ENCODE data around the gene SRGAP3.

Gene SRGAP3

DNA sequence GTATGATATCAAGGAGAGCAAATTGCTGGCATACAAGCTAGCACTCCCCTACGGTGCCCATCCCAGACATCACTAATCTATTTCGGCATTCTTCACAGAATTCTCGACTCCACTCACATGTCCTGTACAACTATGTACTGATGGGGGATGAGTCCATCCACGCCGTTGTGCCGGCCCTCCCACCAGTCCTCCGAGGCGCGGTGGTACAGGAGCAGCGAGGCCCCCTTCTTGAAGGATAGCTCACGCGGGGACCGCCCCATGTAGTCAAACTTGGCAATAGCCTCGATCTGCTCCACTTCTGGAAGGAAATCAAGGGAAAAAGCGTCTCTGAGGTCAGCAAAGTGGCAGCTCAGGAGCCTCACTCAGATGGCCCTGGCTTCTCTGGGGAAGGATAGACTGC is 255.2 kb downstream of the SRGAP3 start:
- Histone ChIP-seq H3K36me3 (ENCODE audit: control insufficient read depth, insufficient read depth, low read length) (no peaks in the 10 kb centered on the region), H3K27me3 (ENCODE audit: control insufficient read depth, insufficient read depth, low read length) (no peaks in the 10 kb centered on the region; the same call in 1 of the 2 replicates), H3K4me1 (ENCODE audit: control insufficient read depth, insufficient read depth, low read length) (peaks cover 7% of the 10 kb centered on the region; the same call in 1 of the 2 replicates), H3K4me3 (ENCODE audit: low read depth, low read length) (no peak overlapping the region), H3K9me3 (ENCODE audit: control insufficient read depth, insufficient read depth, low read depth, low read length) (no peaks in the 10 kb centered on the region), H3K9ac (ENCODE audit: low read length) (no peak overlapping the region), H3K27ac (ENCODE audit: low read depth, low read length) (no peak overlapping the region)

DNA sequence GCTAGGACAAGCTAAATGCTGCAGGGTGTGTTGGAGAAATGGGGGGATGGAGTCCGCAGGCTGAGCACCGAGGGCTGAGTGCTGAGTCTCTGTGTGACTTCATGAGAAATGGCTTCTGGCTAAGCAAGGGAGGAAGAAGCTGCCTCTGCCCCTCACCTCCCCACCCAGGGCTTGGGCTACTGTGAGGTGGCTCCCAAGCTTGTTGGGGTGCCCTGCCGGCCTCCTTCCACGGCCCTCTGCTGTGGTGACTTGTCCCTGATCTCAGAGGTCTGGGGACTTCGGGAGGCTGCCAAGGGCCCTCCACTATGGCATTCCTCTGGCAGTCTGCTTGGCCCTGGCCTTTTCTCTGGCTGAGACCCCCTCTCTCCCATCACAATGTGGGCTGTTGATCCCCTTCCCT is 256.1 kb downstream of the SRGAP3 start:
- no peaks in the 10 kb centered on the region for H3K36me3 ChIP-seq (ENCODE audit: control insufficient read depth, insufficient read depth, low read length)
- H3K27me3 ChIP-seq (ENCODE audit: control insufficient read depth, insufficient read depth, low read length): no peaks in the 10 kb centered on the region
- H3K9ac ChIP-seq (ENCODE audit: low read length): no peak overlapping the region
- H3K4me1 ChIP-seq (ENCODE audit: control insufficient read depth, insufficient read depth, low read length): peaks cover 11% of the 10 kb centered on the region
- H3K27ac ChIP-seq (ENCODE audit: low read depth, low read length): no peak overlapping the region
- H3K9me3 ChIP-seq (ENCODE audit: control insufficient read depth, insufficient read depth, low read depth, low read length): no peaks in the 10 kb centered on the region
- no peak overlapping the region for H3K4me3 ChIP-seq (ENCODE audit: low read depth, low read length)

DNA sequence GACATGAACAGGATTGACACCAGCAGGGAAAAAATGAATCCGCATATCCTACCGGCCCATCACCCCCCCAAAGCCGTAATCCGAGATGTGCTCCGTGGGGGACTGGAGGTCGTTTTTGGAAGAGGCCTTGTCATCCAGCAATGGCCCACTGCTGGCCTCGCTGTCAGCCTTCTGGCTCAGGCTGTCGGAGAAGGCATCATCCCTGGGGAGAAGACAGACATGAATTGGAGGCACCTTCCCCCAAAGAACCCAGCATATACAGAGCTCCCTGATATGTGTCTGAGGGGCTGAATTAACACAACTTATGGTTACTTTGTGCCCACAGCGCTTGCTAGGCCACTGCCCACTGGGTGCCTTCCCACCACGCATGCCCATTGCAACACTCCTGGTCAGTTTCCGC is 256.6 kb downstream of the SRGAP3 start:
- no peak overlapping the region for H3K27ac ChIP-seq (ENCODE audit: low read depth, low read length)

DNA sequence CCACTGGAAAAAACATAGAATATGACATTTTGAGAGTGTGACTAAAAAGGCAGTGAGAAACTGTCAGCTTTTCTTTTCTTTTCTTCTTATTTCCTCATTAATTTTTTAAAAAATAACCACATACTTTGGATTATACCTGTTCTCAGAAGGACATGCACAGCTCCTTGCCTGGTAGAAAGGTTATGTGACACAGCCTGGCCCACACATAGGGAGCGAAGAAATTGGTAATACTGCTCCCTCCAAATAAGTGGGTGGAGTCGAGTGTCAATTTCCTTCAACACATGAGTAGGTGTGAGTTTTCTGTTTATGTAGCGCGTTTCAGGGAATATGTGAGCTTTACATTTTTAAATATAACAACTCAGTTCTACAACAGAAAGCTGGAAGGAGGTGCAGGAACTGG is 257.2 kb downstream of the SRGAP3 start:
- Histone ChIP-seq H3K9me3 (ENCODE audit: control insufficient read depth, insufficient read depth, low read depth, low read length) (no peaks in the 10 kb centered on the region), H3K27ac (ENCODE audit: low read depth, low read length) (no peak overlapping the region), H3K4me3 (ENCODE audit: low read depth, low read length) (no peak overlapping the region), H3K36me3 (ENCODE audit: control insufficient read depth, insufficient read depth, low read length) (no peaks in the 10 kb centered on the region), H3K9ac (ENCODE audit: low read length) (no peak overlapping the region), H3K4me1 (ENCODE audit: control insufficient read depth, insufficient read depth, low read length) (peaks cover 14% of the 10 kb centered on the region), H3K27me3 (ENCODE audit: control insufficient read depth, insufficient read depth, low read length) (no peaks in the 10 kb centered on the region)

More for the DNA sequence above, 256.6 kb downstream of the SRGAP3 start:
- H3K36me3 ChIP-seq (ENCODE audit: control insufficient read depth, insufficient read depth, low read length): no peaks in the 10 kb centered on the region
- no peaks in the 10 kb centered on the region for H3K9me3 ChIP-seq (ENCODE audit: control insufficient read depth, insufficient read depth, low read depth, low read length)
- H3K27me3 ChIP-seq (ENCODE audit: control insufficient read depth, insufficient read depth, low read length): no peaks in the 10 kb centered on the region
- no peak overlapping the region for H3K9ac ChIP-seq (ENCODE audit: low read length)
- peaks cover 14% of the 10 kb centered on the region for H3K4me1 ChIP-seq (ENCODE audit: control insufficient read depth, insufficient read depth, low read length)
- no peak overlapping the region for H3K4me3 ChIP-seq (ENCODE audit: low read depth, low read length)

DNA sequence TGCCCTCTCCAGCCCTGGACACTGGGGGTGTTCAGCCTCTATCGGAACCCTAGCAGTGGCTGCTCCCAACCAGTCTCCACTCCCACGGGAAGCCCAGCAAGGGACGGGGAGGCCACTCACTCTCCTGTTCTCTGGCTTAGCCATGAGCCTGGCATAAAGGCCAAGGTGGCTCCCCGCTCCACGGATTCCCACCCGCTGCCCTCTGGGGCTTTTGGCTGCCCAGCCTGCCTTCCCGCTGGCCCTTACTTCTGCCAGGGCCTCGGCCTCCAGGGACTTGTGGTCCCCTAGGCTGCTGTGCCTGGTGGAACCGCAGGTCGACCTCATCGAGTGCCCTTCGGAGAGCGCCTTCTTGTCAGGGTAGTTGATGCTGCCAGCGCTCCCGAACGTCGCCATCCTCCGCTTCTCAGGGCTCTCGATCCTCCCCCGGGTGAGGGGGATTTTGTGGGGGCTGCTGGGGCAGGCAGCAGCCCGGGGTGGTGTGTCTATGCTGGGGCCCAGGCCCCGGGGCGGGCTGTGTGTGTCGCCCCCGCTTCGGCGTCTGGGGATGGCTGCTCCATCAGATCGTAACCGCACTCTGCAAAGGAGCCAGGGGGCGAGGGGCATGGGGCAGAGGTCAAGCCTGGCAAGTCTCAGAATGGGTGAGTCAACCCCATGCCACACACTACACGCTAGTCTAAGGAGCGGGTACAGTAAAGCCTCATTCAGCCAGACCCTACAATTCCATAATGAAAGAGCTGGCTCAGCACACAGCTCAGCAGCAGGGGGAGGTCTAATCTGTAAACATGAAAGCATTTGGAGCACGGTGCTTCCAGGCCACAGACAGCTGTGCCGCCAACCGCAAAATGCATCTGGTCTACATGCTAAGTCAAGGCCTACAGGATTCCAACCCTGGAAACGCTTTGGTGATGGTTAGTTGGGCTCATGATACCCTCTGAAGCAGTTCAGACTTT is 258.9 kb downstream of the SRGAP3 start:
- Histone ChIP-seq H3K9ac (ENCODE audit: low read length) (no peak overlapping the region), H3K4me1 (ENCODE audit: control insufficient read depth, insufficient read depth, low read length) (peaks cover 14% of the 10 kb centered on the region), H3K36me3 (ENCODE audit: control insufficient read depth, insufficient read depth, low read length) (no peaks in the 10 kb centered on the region), H3K27ac (ENCODE audit: low read depth, low read length) (no peak overlapping the region), H3K4me3 (ENCODE audit: low read depth, low read length) (no peak overlapping the region), H3K9me3 (ENCODE audit: control insufficient read depth, insufficient read depth, low read depth, low read length) (no peaks in the 10 kb centered on the region), H3K27me3 (ENCODE audit: control insufficient read depth, insufficient read depth, low read length) (no peaks in the 10 kb centered on the region)

DNA sequence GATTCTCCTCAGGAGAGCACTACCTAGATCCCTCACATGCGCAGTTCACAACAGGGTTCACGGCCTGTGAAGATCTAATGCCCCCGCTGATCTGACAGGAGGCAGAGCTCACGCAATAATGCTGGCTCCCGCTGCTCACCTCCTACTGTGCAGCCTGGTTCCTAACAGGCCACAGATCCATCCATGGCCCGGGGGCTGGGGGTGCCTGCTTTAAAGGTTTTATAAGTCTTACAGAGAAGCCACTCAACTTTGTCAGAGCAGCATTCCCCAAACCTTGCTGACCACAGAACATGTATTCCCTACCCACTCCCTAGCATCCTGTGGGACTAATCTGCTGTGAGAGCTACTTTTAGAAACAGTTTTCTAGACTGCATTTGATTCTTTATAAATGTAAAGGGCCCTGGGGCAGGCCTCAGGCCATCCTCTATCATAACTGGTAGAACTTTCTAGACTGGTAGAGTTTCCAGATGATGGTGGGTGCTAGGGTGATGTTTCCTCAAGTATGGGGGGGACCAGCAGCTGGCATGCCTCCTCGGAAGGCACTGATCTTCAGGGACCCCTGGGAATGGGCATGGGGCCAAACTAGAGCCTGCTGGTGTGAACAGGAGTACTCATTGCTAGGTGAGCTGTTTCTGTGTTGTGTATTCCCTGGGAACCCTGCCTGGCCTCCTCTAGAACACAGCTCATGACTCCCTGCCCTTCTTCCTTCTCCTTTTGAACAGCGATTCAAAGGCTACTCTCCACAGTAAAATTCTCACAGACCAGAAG is 260.5 kb downstream of the SRGAP3 start:
- Histone ChIP-seq H3K36me3 (ENCODE audit: control insufficient read depth, insufficient read depth, low read length) (no peaks in the 10 kb centered on the region), H3K4me1 (ENCODE audit: control insufficient read depth, insufficient read depth, low read length) (peaks cover 14% of the 10 kb centered on the region), H3K27ac (ENCODE audit: low read depth, low read length) (no peak overlapping the region), H3K9me3 (ENCODE audit: control insufficient read depth, insufficient read depth, low read depth, low read length) (no peaks in the 10 kb centered on the region), H3K9ac (ENCODE audit: low read length) (no peak overlapping the region), H3K27me3 (ENCODE audit: control insufficient read depth, insufficient read depth, low read length) (no peaks in the 10 kb centered on the region), H3K4me3 (ENCODE audit: low read depth, low read length) (no peak overlapping the region)

DNA sequence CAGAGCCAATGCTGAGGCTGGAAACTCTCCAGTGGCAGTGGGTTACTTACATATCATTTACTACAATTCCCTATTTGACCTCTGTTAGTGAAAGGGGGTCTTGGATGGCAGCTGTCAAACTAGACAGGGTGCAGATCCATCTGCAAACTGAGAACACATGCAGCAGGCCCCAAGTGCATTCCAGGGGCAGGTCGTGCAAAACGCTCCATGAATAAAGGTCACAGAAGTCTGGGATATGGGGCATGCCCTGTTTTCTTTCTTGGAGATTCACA is 261.1 kb downstream of the SRGAP3 start:
- Histone ChIP-seq H3K4me3 (ENCODE audit: low read depth, low read length) (no peak overlapping the region), H3K27ac (ENCODE audit: low read depth, low read length) (no peak overlapping the region), H3K4me1 (ENCODE audit: control insufficient read depth, insufficient read depth, low read length) (peaks cover 14% of the 10 kb centered on the region)

DNA sequence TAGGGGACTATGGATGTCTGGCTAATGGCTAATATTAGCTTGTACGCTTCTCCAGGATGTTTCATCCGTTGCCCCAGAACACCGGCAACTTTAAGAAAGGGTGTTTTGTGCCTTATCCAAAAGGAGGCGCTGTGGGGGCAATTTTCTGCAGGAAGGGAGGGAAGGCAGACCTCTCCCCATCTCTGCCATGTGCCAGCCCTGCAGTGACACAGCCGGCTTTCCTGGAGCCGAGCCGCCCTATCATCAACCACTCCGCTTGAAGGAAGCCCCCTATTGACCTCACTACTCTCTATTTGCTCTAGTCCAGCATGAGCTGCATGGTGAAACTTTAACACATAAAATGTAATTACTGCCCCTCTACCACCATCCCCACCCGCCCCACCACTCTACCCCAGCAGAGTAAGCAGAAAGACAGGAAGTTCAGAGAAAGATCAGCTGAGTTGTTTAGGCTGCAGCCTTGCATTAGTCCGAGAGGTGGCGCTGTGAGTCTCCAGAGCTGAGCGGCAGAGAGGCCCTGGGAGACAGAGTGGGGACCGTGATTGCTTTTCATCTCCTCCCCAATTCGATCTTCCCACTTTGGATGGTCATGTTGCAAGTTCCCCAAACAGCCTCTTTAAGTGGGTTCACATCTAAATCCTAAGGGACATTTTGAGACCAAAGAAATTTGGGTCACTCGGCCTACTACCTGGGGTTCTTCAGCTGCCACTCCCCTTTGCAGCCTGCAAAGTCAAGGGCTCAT is 261.6 kb downstream of the SRGAP3 start:
- H3K4me1 ChIP-seq (ENCODE audit: control insufficient read depth, insufficient read depth, low read length): peaks cover 11% of the 10 kb centered on the region
- no peak overlapping the region for H3K9ac ChIP-seq (ENCODE audit: low read length)
- H3K27ac ChIP-seq (ENCODE audit: low read depth, low read length): no peak overlapping the region
- H3K27me3 ChIP-seq (ENCODE audit: control insufficient read depth, insufficient read depth, low read length): no peaks in the 10 kb centered on the region
- peak overlapping the region; percentile 39 for H3K4me3 ChIP-seq (ENCODE audit: low read depth, low read length)
- H3K36me3 ChIP-seq (ENCODE audit: control insufficient read depth, insufficient read depth, low read length): no peaks in the 10 kb centered on the region
- no peaks in the 10 kb centered on the region for H3K9me3 ChIP-seq (ENCODE audit: control insufficient read depth, insufficient read depth, low read depth, low read length)

More for the DNA sequence above, 261.1 kb downstream of the SRGAP3 start:
- H3K9me3 ChIP-seq (ENCODE audit: control insufficient read depth, insufficient read depth, low read depth, low read length): no peaks in the 10 kb centered on the region
- H3K27me3 ChIP-seq (ENCODE audit: control insufficient read depth, insufficient read depth, low read length): no peaks in the 10 kb centered on the region
- H3K36me3 ChIP-seq (ENCODE audit: control insufficient read depth, insufficient read depth, low read length): no peaks in the 10 kb centered on the region
- no peak overlapping the region for H3K9ac ChIP-seq (ENCODE audit: low read length)

DNA sequence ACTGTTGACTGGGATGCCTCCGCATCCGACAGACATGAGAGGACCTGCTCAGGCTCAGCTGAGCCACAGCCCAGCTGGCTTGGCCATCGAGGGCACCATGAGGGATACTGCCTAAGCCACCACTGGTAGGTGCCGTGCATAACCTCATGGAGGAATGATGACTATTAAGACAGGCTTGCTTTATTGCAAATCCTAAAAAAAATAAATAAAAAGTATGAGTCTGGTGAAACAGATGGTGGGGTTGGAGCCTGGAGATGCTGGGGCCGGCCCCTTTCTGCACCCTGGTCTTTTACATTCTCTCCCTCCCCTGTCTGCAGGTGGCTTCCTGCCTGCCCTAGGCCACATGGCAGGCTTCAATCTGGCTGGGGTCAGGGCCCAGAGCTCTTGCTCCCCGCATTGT is 262.2 kb downstream of the SRGAP3 start:
- H3K9ac ChIP-seq (ENCODE audit: low read length): no peak overlapping the region
- no peak overlapping the region for H3K27ac ChIP-seq (ENCODE audit: low read depth, low read length)
- no peaks in the 10 kb centered on the region for H3K36me3 ChIP-seq (ENCODE audit: control insufficient read depth, insufficient read depth, low read length)
- H3K27me3 ChIP-seq (ENCODE audit: control insufficient read depth, insufficient read depth, low read length): no peaks in the 10 kb centered on the region
- H3K9me3 ChIP-seq (ENCODE audit: control insufficient read depth, insufficient read depth, low read depth, low read length): no peaks in the 10 kb centered on the region
- no peak overlapping the region for H3K4me3 ChIP-seq (ENCODE audit: low read depth, low read length)
- peaks cover 8% of the 10 kb centered on the region; the same call in 1 of the 2 replicates for H3K4me1 ChIP-seq (ENCODE audit: control insufficient read depth, insufficient read depth, low read length)

DNA sequence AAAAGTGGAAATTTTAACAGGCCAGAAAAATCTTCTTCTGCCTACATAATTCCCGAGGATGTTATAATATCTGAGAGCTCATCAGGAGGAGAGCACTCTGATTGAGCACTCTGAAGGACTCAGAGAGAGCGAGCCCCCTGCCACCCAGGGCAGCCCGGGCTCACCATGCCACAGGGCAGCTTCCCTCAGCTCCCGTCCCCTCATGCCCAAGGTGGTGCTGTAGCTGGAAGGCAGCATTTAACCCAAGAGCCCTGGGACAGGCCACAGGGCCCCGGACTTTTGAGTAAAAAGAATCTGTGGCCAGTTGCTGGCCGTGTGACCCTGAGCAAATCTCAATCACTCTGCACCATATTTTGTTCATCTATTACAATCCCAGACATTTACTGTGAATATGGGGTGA is 262.7 kb downstream of the SRGAP3 start:
- Histone ChIP-seq H3K4me3 (ENCODE audit: low read depth, low read length) (no peak overlapping the region), H3K9ac (ENCODE audit: low read length) (no peak overlapping the region), H3K9me3 (ENCODE audit: control insufficient read depth, insufficient read depth, low read depth, low read length) (no peaks in the 10 kb centered on the region), H3K27ac (ENCODE audit: low read depth, low read length) (no peak overlapping the region), H3K4me1 (ENCODE audit: control insufficient read depth, insufficient read depth, low read length) (peaks cover 8% of the 10 kb centered on the region; the same call in 1 of the 2 replicates), H3K27me3 (ENCODE audit: control insufficient read depth, insufficient read depth, low read length) (no peaks in the 10 kb centered on the region), H3K36me3 (ENCODE audit: control insufficient read depth, insufficient read depth, low read length) (no peaks in the 10 kb centered on the region)

Data from HUES6 (cell line).